Effector memory CD4-positive, alpha-beta T cell (primary cell): ENCODE measurements around the gene FOXE3.

ENCODE experiments used
- DNase-seq, 3 donors: peaks; one replicate each; pipeline ENCODE4 v3.0.0-alpha.2; 2020
- H3K27ac ChIP-seq: 2 replicates; pipeline ENCODE4 v1.7.0; 2013; ENCODE audit warnings: mild to moderate bottlenecking, low read length, moderate library complexity; ENCODE audit not compliant: insufficient read depth, poor library complexity, severe bottlenecking
- H3K27me3 ChIP-seq: replicated peaks from 2 replicates; pipeline ENCODE4 v1.7.0; 2013; ENCODE audit warnings: mild to moderate bottlenecking, low read length; ENCODE audit not compliant: insufficient read depth, control insufficient read depth, poor library complexity, severe bottlenecking
- H3K36me3 ChIP-seq: 2 replicates; pipeline ENCODE4 v1.7.0; 2013; ENCODE audit warnings: mild to moderate bottlenecking, low read length, moderate library complexity; ENCODE audit not compliant: control insufficient read depth, insufficient read depth
- H3K4me1 ChIP-seq: 2 replicates; pipeline ENCODE4 v1.7.0; 2013; ENCODE audit warnings: low read length, mild to moderate bottlenecking; ENCODE audit not compliant: control insufficient read depth, insufficient read depth, poor library complexity, severe bottlenecking
- H3K4me3 ChIP-seq: 2 replicates; pipeline ENCODE4 v1.7.0; 2013; ENCODE audit warnings: low read length, low read depth, mild to moderate bottlenecking; ENCODE audit not compliant: insufficient read depth, poor library complexity, severe bottlenecking
- H3K9me3 ChIP-seq: 2 replicates; pipeline ENCODE4 v1.7.0; 2013; ENCODE audit warnings: mild to moderate bottlenecking, low read length, moderate library complexity; ENCODE audit not compliant: control insufficient read depth
- total RNA-seq, 3 donors: gene quantifications; one replicate each; lab custom pipeline; 2026; lab: John Stamatoyannopoulos, UW

The FOXE3 gene
- total RNA-seq = 0 reads per million in 3 donors

DNA sequence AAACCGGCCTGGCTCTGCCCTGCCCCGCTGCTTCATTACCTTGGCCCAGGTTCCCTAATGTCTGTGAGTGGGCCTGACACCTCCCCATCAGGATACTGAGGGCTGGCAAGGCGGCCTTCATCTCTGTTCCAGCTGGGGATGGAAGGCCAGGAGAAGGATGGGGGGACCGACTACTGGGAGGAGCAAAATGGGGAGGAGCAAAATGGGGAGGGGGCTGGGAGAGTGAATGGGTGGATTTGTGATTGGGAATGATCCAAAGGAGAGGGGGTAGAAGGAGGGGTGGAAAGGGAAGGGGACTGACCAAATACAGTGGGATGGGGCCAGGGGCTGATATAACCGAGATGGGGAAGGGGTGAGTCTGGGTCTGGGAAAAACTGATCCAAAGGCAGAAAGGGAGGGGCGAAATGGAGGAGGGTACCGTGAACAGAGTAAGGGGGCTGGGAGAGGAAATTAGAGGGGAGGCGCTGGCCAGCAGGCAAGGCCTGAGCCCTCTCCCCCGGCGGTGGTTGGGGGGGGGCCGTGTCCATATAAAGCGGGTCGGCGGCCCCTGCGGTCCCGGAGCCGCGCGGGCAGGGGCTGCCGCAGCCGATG, at the start of gene FOXE3:
FOXE3 (plus strand) TSS at position 558 of the 591 bp plus-strand sequence; CDS start at position 589, 31 bp downstream.
- Histone ChIP-seq H3K9me3 (no peaks in the 10 kb centered on the region), H3K36me3 (no peaks in the 10 kb centered on the region), H3K4me1 (no peaks in the 10 kb centered on the region), H3K27ac (no peak within 1 kb of the TSS), H3K4me3 (peak within 1 kb of the TSS; percentile 32), H3K27me3 (peaks cover 5% of the 10 kb centered on the region)
- no peak for DNase-seq

DNA sequence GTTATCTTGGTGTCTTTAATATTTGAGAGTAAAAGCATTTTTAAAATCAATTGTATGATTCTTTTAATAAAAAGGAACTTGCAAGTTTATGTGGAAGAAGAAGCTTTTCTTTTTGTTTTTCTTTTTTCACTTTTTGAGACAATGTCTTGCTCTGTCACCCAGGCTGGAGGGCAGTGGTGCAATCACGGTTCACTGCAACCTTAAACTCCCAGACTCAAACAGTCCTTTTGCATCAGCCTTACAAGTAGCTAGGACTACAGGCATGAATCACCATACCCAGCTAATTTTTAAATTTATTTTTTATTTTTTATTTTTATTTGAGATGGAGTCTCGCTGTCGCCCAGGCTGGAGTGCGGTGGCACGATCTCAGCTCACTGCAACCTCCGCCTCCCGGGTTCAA, 48.4 kb upstream of the FOXE3 start:
- H3K4me1 ChIP-seq = no peaks in the 10 kb centered on the region
- no peak overlapping the region for H3K27ac ChIP-seq
- no peaks in the 10 kb centered on the region for H3K9me3 ChIP-seq
- no peak overlapping the region for H3K4me3 ChIP-seq
- H3K27me3 ChIP-seq = no peaks in the 10 kb centered on the region
- no peak for DNase-seq
- H3K36me3 ChIP-seq = peaks cover 20% of the 10 kb centered on the region

DNA sequence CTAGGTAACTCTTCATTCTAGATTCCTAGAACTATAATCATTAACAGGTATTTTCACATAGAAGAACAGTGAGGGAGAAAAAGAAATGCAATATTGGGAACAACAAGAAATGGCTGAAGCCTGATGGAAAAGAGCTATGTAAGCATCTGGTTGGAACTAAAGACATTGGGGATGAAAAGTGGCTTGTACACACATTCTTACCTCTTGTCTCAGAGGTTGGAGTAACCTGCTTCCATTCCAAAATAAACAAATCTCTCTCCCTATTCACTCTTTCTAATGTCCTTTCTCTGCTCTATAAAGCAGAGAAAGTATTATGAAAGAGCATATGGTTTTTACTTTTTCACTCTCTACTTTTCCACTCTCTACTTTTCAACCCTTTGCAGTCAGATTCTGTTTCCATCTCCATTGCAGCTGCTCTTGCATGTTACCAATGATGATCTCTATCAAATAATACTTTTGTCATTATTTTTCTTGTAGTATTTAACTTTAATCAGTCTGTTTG, 45.0 kb upstream of the FOXE3 start:
- peaks cover 45% of the 10 kb centered on the region for H3K36me3 ChIP-seq
- no peak for DNase-seq
- no peaks in the 10 kb centered on the region for H3K4me1 ChIP-seq
- H3K9me3 ChIP-seq = no peaks in the 10 kb centered on the region
- no peak overlapping the region for H3K4me3 ChIP-seq
- no peaks in the 10 kb centered on the region for H3K27me3 ChIP-seq
- H3K27ac ChIP-seq = no peak overlapping the region

DNA sequence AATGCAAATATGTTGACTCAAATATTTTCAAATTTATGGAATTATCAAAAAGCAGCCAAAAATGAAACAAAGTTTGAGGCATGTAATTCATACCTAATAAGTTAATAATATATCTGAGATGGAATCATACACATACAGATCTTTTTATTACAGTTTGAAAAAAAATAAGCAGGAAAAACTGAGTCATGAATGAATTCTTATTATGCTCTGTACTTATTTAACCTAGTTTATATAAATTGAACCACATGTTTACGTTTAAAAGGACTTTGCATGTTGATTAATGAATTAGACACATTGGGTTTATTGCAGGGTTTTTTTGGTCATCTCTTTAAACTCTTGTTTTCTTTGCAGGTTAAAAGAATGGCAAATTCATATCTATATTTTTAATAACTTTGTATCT, 41.6 kb upstream of the FOXE3 start:
- H3K4me1 ChIP-seq = no peaks in the 10 kb centered on the region
- no peak for DNase-seq
- no peak overlapping the region for H3K27ac ChIP-seq
- H3K4me3 ChIP-seq = no peak overlapping the region
- no peaks in the 10 kb centered on the region for H3K27me3 ChIP-seq
- peaks cover 49% of the 10 kb centered on the region for H3K36me3 ChIP-seq
- no peaks in the 10 kb centered on the region for H3K9me3 ChIP-seq

DNA sequence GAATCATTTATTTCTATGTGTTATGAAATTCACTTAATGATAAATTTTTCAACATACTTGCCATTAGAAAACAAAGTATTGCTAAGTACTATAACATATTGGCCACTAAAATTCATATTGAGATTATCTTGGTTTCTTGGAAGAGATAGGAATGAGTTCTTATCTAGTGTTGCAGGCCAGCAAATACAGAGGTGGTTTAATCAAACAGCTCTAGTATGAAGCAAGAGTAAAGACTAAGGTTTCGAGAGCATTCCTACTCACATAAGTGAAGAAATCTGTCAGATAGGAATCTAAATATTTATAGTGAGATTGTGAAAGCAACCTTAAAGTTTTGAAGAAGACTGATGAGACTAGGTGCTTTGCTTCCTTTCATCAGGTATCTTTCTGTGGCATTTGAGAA, 37.9 kb upstream of the FOXE3 start:
- Histone ChIP-seq H3K4me1 (no peaks in the 10 kb centered on the region), H3K27ac (no peak overlapping the region), H3K36me3 (peaks cover 32% of the 10 kb centered on the region), H3K9me3 (no peaks in the 10 kb centered on the region), H3K27me3 (no peaks in the 10 kb centered on the region), H3K4me3 (no peak overlapping the region)
- DNase-seq = no peak

DNA sequence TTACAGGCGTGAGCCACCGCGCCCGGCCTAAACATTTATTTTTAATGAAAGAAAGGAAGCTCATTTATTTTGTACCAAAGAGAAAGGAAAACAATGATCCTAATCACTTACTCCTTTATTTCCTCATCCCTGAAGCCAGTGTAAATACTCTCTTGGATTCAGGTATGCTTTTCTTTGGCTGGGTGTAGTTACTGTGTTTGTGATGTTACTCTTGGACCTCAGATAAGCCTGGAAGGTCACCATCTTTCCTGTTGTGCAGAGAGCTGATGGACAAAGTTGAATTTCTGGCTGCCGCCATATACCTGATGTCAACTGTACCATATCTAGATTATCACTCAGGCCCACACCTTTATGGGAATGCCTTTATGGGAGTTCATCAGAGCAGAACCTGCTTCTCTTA, 35.4 kb upstream of the FOXE3 start:
- Histone ChIP-seq H3K9me3 (no peaks in the 10 kb centered on the region), H3K4me3 (no peak overlapping the region), H3K4me1 (no peaks in the 10 kb centered on the region), H3K27ac (no peak overlapping the region), H3K27me3 (no peaks in the 10 kb centered on the region), H3K36me3 (peaks cover 13% of the 10 kb centered on the region)
- no peak for DNase-seq

DNA sequence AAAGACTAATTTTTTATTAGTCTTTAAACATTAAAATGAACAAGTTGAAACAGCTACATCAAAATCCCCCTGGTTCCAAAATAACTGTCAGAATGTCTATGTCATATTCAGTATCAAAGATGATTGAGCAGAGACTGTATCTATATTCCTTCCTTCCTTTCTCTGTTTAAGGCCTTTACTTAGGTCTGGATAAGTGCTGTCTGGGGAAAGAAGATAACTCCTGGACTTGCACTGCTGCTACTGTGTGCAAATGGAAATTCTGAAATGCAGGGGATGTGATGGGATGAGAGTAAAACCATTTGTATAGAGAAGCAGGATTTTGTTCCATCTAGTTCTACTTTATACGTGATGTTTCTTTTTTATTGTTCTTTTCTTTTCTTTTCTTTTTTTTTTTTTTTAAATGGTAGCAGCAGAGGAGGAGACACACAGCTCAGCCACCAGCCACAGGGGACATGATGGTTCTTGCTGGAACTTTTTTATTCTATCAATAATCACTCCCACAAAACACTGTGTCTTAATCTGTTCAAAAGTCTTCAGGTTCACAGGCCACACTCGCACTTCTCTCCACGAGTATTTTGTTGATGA, 33.6 kb upstream of the FOXE3 start:
- H3K27me3 ChIP-seq = no peaks in the 10 kb centered on the region

DNA sequence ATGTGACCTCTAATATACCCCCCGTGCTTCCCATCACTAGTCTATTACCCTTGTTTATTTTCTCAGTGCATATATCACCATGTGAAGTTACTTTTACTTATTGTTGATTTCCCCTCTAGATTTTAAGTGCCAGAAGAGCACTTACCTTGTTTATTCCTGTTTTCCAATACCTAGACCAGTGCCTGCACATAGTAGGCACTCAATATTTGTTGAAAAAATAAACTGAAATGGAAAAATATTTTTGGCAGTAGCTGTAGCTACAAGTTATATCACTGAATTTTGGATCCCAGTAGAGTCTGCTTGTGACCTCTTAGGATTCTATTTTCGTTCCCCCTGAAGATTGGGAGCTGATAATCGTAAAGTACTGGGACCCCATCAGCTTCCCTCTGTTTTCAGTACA, 32.0 kb upstream of the FOXE3 start:
- no peaks in the 10 kb centered on the region for H3K27me3 ChIP-seq
- no peaks in the 10 kb centered on the region for H3K4me1 ChIP-seq
- no peak overlapping the region for H3K4me3 ChIP-seq
- no peak overlapping the region for H3K27ac ChIP-seq
- no peak for DNase-seq
- H3K9me3 ChIP-seq = no peaks in the 10 kb centered on the region
- H3K36me3 ChIP-seq = peaks cover 3% of the 10 kb centered on the region

More for the DNA sequence above, 33.6 kb upstream of the FOXE3 start:
- Histone ChIP-seq H3K4me3 (no peak overlapping the region), H3K9me3 (no peaks in the 10 kb centered on the region), H3K36me3 (peaks cover 3% of the 10 kb centered on the region), H3K27ac (no peak overlapping the region), H3K4me1 (no peaks in the 10 kb centered on the region)
- no peak for DNase-seq

DNA sequence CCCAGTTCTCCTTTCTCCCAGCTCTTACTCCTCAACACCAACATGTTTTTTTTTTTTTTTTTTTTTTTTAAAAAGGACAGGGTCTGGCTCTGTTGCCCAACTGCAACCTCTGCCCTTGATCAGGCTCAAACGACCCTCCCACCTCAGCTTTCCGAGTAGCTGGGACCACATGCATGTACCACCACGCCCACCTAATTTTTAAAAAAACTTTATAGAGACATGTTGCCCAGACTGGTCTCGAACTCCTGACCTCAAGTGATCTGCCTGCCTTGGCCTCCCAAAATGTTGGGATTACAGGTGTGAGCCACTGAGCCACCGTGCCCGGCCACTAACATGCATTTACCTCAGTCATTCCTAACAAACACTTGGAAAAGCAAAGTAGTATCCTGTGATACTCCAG, 31.1 kb upstream of the FOXE3 start:
- no peaks in the 10 kb centered on the region for H3K4me1 ChIP-seq
- no peak overlapping the region for H3K27ac ChIP-seq
- H3K4me3 ChIP-seq = no peak overlapping the region
- H3K9me3 ChIP-seq = no peaks in the 10 kb centered on the region
- no peak for DNase-seq
- peaks cover 3% of the 10 kb centered on the region for H3K36me3 ChIP-seq
- H3K27me3 ChIP-seq = no peaks in the 10 kb centered on the region

DNA sequence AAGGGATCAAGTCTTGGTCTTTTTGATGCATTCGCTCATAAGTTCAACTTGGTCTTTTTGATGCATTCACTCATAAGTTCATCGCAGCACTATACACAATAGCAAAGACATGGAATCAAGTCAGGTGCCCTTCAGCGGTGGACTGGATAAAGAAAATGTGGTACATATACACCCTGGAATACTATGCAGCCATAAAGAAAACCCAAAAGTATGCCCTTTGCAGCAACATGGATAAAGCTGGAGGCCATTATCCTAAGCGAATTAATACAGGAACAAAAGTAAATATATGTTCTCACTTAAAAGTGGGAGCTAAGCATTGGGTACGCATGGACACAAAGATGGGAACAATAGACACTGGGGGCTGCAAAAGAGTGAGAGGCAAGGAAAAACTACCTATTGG, 29.8 kb upstream of the FOXE3 start:
- Histone ChIP-seq H3K4me1 (no peaks in the 10 kb centered on the region), H3K27ac (no peak overlapping the region), H3K9me3 (no peaks in the 10 kb centered on the region), H3K4me3 (no peak overlapping the region), H3K27me3 (no peaks in the 10 kb centered on the region), H3K36me3 (peaks cover 3% of the 10 kb centered on the region)
- DNase-seq = no peak
